22Rv1 (cell line): ENCODE data around the gene TMEM30A.

Experiments used
- CTCF ChIP-seq: fragments of 450-650 bp; IDR thresholded peaks from 2 replicates; pipeline ENCODE4 v1.5.1; 2017; ENCODE audit warnings: mild to moderate bottlenecking
- ZFX ChIP-seq: fragments of 450-650 bp; IDR thresholded peaks from 2 replicates; pipeline ENCODE4 v1.6.1; 2017; ENCODE audit warnings: antibody characterized with exemption, borderline replicate concordance

GRCh38 chr6:75244063-75244584 lies 40.5 kb downstream of the TMEM30A start:
- TF ChIP-seq CTCF, result no peak
- TF ChIP-seq ZFX, result no peak
